HepG2 (cell line): ENCODE data around the gene PGM3. TPM values are rescaled to one million over a fixed set of nuclear protein-coding genes. Genes with fewer than 3 reads are reported as not detected.
A peak's percentile ranks its signal among the peaks of the same experiment; 100 is the strongest.

Source experiments
- ADNP ChIP-seq: sonication (generic); formaldehyde crosslinking; IDR thresholded peaks from 2 replicates; pipeline ENCODE4 v1.4.0; 2020; ENCODE audit warnings: missing genetic modification reagents
- ATF2 ChIP-seq: sonication (generic); formaldehyde crosslinking; IDR thresholded peaks from 2 replicates; pipeline ENCODE4 v1.4.0; 2020; ENCODE audit warnings: missing genetic modification reagents
- PCBP1 ChIP-seq: fragments of 200-400 bp; formaldehyde crosslinking; IDR thresholded peaks from 2 replicates; pipeline ENCODE4 v1.6.1; 2017; ENCODE audit warnings: mild to moderate bottlenecking, low read depth, low read length, borderline replicate concordance
- REPIN1 ChIP-seq: sonication (generic); formaldehyde crosslinking; IDR thresholded peaks from 2 replicates; pipeline ENCODE4 v1.8.0; 2022; ENCODE audit warnings: missing genetic modification reagents, low read depth, mild to moderate bottlenecking, borderline replicate concordance
- SOX6 ChIP-seq, 2 experiments: fragments of 450-650 bp in 1 of 2; sonication (generic) in 1 of 2; formaldehyde crosslinking in 1 of 2; IDR thresholded peaks; 2 replicates each; pipeline versions ENCODE4 v1.4.0 to v1.6.1; 2017 to 2020; ENCODE audit warnings: antibody characterized with exemption in 1 of 2, mild to moderate bottlenecking in 1 of 2, missing genetic modification reagents in 1 of 2
- STAG1 ChIP-seq: sonication (generic); formaldehyde crosslinking; IDR thresholded peaks from 2 replicates; pipeline ENCODE4 v1.4.0; 2020; ENCODE audit warnings: missing genetic modification reagents
- TCF12 ChIP-seq, 2 experiments: fragments of 450-650 bp in 1 of 2; sonication (generic) in 1 of 2; formaldehyde crosslinking in 1 of 2; IDR thresholded peaks; 2 replicates each; pipeline versions ENCODE4 v1.6.1 to v1.8.0; 2017 to 2022; ENCODE audit warnings: antibody characterized with exemption in 1 of 2, mild to moderate bottlenecking in 1 of 2, missing genetic modification reagents in 1 of 2, moderate library complexity in 1 of 2
- TFDP2 ChIP-seq: sonication (generic); formaldehyde crosslinking; IDR thresholded peaks from 2 replicates; pipeline ENCODE4 v1.4.0; 2020; ENCODE audit warnings: missing genetic modification reagents
- WIZ ChIP-seq: sonication (generic); formaldehyde crosslinking; IDR thresholded peaks from 2 replicates; pipeline ENCODE4 v1.5.1; 2020; ENCODE audit warnings: mild to moderate bottlenecking, missing genetic modification reagents
- ZFP1 ChIP-seq: IDR thresholded peaks from 2 replicates; pipeline ENCODE4 v1.6.1; 2016
- ZFP82 ChIP-seq: sonication (generic); formaldehyde crosslinking; IDR thresholded peaks from 2 replicates; pipeline ENCODE4 v1.5.1; 2020; ENCODE audit warnings: mild to moderate bottlenecking, missing genetic modification reagents, borderline replicate concordance
- ZNF263 ChIP-seq: sonication (generic); formaldehyde crosslinking; IDR thresholded peaks from 2 replicates; pipeline ENCODE4 v1.4.0; 2020; ENCODE audit warnings: missing genetic modification reagents
- ZNF326 ChIP-seq: sonication (generic); formaldehyde crosslinking; IDR thresholded peaks from 2 replicates; pipeline ENCODE4 v1.4.0; 2020; ENCODE audit warnings: missing genetic modification reagents, borderline replicate concordance
- ZNF362 ChIP-seq: sonication (generic); formaldehyde crosslinking; IDR thresholded peaks from 2 replicates; pipeline ENCODE4 v1.4.0; 2020; ENCODE audit warnings: missing genetic modification reagents, mild to moderate bottlenecking, borderline replicate concordance
- ZNF430 ChIP-seq: sonication (generic); formaldehyde crosslinking; IDR thresholded peaks from 2 replicates; pipeline ENCODE4 v1.9.0; 2021; ENCODE audit warnings: mild to moderate bottlenecking, missing genetic modification reagents
- ZNF614 ChIP-seq: IDR thresholded peaks from 2 replicates; pipeline ENCODE4 v1.6.1; 2018; ENCODE audit warnings: missing biosample characterization, missing genetic modification reagents, inconsistent platforms, borderline replicate concordance
- ZNF709 ChIP-seq: sonication (generic); formaldehyde crosslinking; IDR thresholded peaks from 2 replicates; pipeline ENCODE4 v1.5.0; 2020; ENCODE audit warnings: mild to moderate bottlenecking, missing genetic modification reagents
- ZNF773 ChIP-seq: sonication (generic); formaldehyde crosslinking; IDR thresholded peaks from 2 replicates; pipeline ENCODE4 v1.4.0; 2020; ENCODE audit warnings: missing genetic modification reagents, borderline replicate concordance
- ZNF841 ChIP-seq: sonication (generic); formaldehyde crosslinking; IDR thresholded peaks from 2 replicates; pipeline ENCODE4 v1.8.1; 2023; ENCODE audit warnings: missing genetic modification reagents, borderline replicate concordance
- ZSCAN29 ChIP-seq: sonication (generic); formaldehyde crosslinking; conservative IDR thresholded peaks from 2 replicates; pipeline ENCODE4 v1.4.0; 2020; ENCODE audit warnings: mild to moderate bottlenecking, missing genetic modification reagents
- polyA plus RNA-seq, 8 experiments: library from polyadenylated mRNA; depleted of rRNA in 3 of 8; stranded (reverse) in 7 of 8; unstranded in 1 of 8; fragments of >200 nt; fragmentation: Illumina TruSeq in 4 of 8; extraction: Trizol in 4 of 8; gene quantifications; 2 replicates each; pipeline versions ENCODE4 v1.2.1 to v1.2.3, GENCODE V29; 2011 to 2016; ENCODE audit warnings: low read depth in 4 of 8, missing spikeins in 1 of 8, mixed read lengths in 1 of 8; ENCODE audit not compliant: insufficient read depth in 1 of 8
- total RNA-seq, 5 experiments: library from RNA; depleted of rRNA; stranded (reverse); fragments of >200 nt; fragmentation: Illumina TruSeq; extraction: Trizol; gene quantifications; 2 replicates each; pipeline ENCODE4 v1.2.3, GENCODE V29; 2016; ENCODE audit warnings: low read depth in 1 of 5
- TF ChIP-seq, protein P1 (sequence below): sonication (generic); formaldehyde crosslinking; IDR thresholded peaks from 2 replicates; pipeline ENCODE4 v1.4.0; 2020; ENCODE audit warnings: mild to moderate bottlenecking, missing genetic modification reagents

Gene PGM3
- total and polyA plus RNA-seq, 2 of the 13 experiments (the other 11 are each of a cell fraction or from before 2014, with no cell fraction given) = 72.5 to 163 TPM

DNA sequence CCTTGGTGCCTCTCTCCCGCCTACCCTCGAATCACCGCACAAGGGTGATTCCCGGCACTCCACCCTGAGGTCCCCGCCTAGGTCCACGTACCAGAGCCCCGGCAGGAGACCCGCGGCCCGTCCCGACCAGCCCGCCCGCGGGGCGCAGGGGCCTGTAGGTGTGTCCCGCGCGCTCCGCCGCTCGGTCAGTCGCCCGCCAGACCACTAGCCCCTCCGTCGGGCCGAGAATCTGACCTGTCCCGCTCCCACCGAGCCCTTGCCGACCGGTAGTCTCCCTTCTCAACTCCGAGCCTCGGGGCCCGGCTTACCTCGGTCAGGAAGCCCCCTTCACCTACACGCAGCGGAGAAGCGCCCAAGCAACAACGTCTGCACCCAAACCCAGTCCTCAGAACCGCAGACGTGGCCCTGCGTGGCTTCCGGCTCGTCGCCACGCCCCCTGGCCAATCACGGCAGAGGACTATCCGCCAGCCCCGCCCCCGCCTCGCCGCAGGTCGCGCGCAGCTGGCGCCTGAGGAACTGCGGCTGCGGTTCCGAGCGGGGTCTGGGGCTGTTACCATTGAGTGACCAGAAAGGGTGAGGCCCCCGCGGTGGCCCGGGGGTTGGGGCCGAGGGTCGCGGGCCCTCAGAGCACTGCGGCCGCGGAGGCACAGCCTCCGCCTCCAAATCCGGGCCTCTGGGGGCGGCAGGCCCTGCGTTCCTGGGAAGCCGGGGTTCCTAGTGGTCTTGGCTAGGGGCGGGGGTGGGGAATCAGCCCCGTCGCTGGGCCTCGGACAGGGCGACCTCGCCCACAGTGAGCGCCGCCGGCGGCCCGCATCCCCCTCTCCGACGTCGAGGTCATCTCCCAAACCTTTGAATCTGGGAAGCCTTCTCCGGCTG, at the start of gene PGM3, which contains the start of gene RWDD2A (continued):
- TF ChIP-seq TCF12 (IDR thresholded peaks at IDR 0.05) (no peak), TCF12 (CRISPR knock-in tag; IDR thresholded peaks at IDR 0.05) (no peak), SOX6 (IDR thresholded peaks at IDR 0.05) (no peak), SOX6 (CRISPR knock-in tag; IDR thresholded peaks at IDR 0.05) (peak; percentile 33), ZFP1 (peak; percentile 37; the same call in 1 of the 2 replicates), ADNP (no peak), ZNF263 (CRISPR knock-in tag) (no peak), WIZ (CRISPR knock-in tag) (no peak), ZFP82 (CRISPR knock-in tag) (no peak), TFDP2 (peak; percentile 47), STAG1 (CRISPR knock-in tag) (no peak), ZNF773 (CRISPR knock-in tag) (no peak), ZSCAN29 (CRISPR knock-in tag) (no peak), ZNF430 (CRISPR knock-in tag) (peak; percentile 91; the same call in 1 of the 2 replicates), ATF2 (CRISPR knock-in tag) (peak; percentile 64), REPIN1 (CRISPR knock-in tag) (peak; percentile 74), PCBP1 (peak; percentile 81; the same call in 1 of the 2 replicates), ZNF362 (CRISPR knock-in tag) (no peak), ZNF614 (peak; percentile 24; the same call in 1 of the 2 replicates), ZNF326 (CRISPR knock-in tag) (no peak), ZNF709 (CRISPR knock-in tag) (peak; percentile 54; the same call in 1 of the 2 replicates), ZNF841 (no peak)
- TF ChIP-seq, protein P1, sequence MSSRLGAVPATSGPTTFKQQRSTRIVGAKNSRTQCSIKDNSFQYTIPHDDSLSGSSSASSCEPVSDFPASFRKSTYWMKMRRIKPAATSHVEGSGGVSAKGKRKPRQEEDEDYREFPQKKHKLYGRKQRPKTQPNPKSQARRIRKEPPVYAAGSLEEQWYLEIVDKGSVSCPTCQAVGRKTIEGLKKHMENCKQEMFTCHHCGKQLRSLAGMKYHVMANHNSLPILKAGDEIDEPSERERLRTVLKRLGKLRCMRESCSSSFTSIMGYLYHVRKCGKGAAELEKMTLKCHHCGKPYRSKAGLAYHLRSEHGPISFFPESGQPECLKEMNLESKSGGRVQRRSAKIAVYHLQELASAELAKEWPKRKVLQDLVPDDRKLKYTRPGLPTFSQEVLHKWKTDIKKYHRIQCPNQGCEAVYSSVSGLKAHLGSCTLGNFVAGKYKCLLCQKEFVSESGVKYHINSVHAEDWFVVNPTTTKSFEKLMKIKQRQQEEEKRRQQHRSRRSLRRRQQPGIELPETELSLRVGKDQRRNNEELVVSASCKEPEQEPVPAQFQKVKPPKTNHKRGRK = no peak
